IPS-20b (cell line): ENCODE results near the gene USP8.

ENCODE experiments used
- H3K27ac ChIP-seq: one replicate; pipeline ENCODE4 v1.5.1; 2013; ENCODE audit warnings: low read length
- H3K27me3 ChIP-seq: 2 replicates; pipeline ENCODE4 v1.6.1; 2013; ENCODE audit warnings: mild to moderate bottlenecking, low read length, inconsistent platforms; ENCODE audit not compliant: insufficient read depth
- H3K36me3 ChIP-seq: 2 replicates; pipeline ENCODE4 v1.6.1; 2013; ENCODE audit warnings: low read depth, mild to moderate bottlenecking, inconsistent platforms, low read length, moderate library complexity; ENCODE audit not compliant: insufficient read depth
- H3K4me1 ChIP-seq: 2 replicates; pipeline ENCODE4 v1.6.1; 2013; ENCODE audit warnings: mild to moderate bottlenecking, control low read depth, inconsistent platforms, low read length, moderate library complexity; ENCODE audit not compliant: insufficient read depth
- H3K4me3 ChIP-seq: 2 replicates; pipeline ENCODE4 v1.5.1; 2013; ENCODE audit warnings: mild to moderate bottlenecking, low read length, inconsistent platforms
- H3K9ac ChIP-seq: 2 replicates; pipeline ENCODE4 v1.6.1; 2013; ENCODE audit warnings: low read depth, mild to moderate bottlenecking, inconsistent platforms, low read length, moderate library complexity
- H3K9me3 ChIP-seq: 2 replicates; pipeline ENCODE4 v1.6.1; 2013; ENCODE audit warnings: mild to moderate bottlenecking, low read depth, low read length, inconsistent platforms; ENCODE audit not compliant: insufficient read depth

The USP8 gene

DNA sequence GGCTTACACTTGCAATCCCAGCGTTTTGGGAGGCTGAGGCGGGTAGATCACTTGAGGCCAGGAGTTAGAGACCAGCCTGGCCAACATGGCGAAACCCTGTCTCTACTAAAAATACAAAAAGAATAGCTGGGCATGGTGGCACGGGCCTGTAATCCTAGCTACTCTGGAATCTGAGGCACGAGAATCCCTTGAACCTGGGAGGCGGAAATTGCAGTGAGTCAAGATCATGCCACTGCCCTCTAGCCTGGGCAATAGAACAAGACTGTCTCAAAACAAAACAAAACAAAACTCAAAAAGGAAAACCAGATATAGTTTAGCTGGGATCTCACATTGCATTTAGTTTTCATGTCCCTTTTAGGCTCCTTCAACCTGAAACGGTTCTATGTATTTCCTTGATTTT is 125.1 kb downstream of the USP8 start:
- no peak overlapping the region for H3K27ac ChIP-seq
- H3K9me3 ChIP-seq, result no peaks in the 10 kb centered on the region
- H3K9ac ChIP-seq, result no peak overlapping the region
- no peaks in the 10 kb centered on the region for H3K36me3 ChIP-seq
- peaks cover 2% of the 10 kb centered on the region; the same call in 1 of the 2 replicates for H3K4me1 ChIP-seq
- no peaks in the 10 kb centered on the region for H3K27me3 ChIP-seq
- H3K4me3 ChIP-seq, result no peak overlapping the region

- Histone ChIP-seq H3K27ac (no peak overlapping the region), H3K9ac (no peak overlapping the region), H3K4me1 (no peaks in the 10 kb centered on the region), H3K9me3 (no peaks in the 10 kb centered on the region), H3K27me3 (no peaks in the 10 kb centered on the region), H3K36me3 (peaks cover 2% of the 10 kb centered on the region; the same call in 1 of the 2 replicates), H3K4me3 (no peak overlapping the region)
Observed at GRCh38 chr15:50552238-50552637, 128.0 kb downstream of the USP8 start.

DNA sequence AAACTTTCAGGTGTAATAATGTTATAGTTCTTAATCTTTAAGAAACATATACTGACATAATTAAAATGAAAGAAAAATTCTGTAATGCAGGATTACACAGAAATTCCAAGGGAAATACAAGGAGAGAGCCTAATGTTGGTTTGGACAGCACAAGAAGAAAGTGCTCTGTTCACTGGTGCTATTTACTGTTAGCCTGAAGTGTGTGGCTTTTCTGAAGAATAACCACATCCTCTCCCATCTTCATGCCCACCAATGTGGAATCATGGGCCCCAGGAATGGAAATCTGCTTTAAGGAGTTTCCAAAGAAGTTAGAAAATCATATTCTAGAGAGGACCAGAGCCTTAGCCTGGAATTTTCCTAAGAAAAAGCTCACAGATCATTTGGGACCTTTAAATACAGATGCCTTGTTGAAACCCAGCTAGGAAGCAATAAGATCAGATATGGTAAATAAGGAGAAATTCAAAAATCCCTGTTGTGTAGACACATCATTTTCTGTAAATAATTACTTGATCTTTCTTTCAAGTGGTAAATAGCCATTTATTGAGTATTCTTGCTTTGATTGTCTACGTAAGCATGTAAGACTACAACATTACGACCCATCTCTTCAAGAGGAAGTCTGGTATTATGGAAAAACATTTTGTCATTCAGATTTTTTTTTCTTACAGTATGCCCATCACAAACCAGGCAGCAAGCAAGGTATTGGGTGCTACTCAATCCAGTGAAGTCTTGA is 132.6 kb downstream of the USP8 start:
- no peak overlapping the region for H3K9ac ChIP-seq
- H3K4me3 ChIP-seq, result no peak overlapping the region
- H3K27me3 ChIP-seq, result no peaks in the 10 kb centered on the region
- H3K36me3 ChIP-seq, result peaks cover 24% of the 10 kb centered on the region
- H3K4me1 ChIP-seq, result no peaks in the 10 kb centered on the region
- no peaks in the 10 kb centered on the region for H3K9me3 ChIP-seq
- no peak overlapping the region for H3K27ac ChIP-seq

- H3K4me1 ChIP-seq, result no peaks in the 10 kb centered on the region
Observed at GRCh38 chr15:50558012-50558411, 133.8 kb downstream of the USP8 start.

GRCh38 chr15:50562735-50563640 is 138.8 kb downstream of the USP8 start:
- no peak overlapping the region for H3K4me3 ChIP-seq
- H3K9me3 ChIP-seq, result no peaks in the 10 kb centered on the region
- no peaks in the 10 kb centered on the region for H3K27me3 ChIP-seq
- no peak overlapping the region for H3K9ac ChIP-seq
- peaks cover 51% of the 10 kb centered on the region for H3K36me3 ChIP-seq
- H3K4me1 ChIP-seq, result no peaks in the 10 kb centered on the region
- H3K27ac ChIP-seq, result no peak overlapping the region

More at GRCh38 chr15:50558012-50558411, 133.8 kb downstream of the USP8 start:
- peaks cover 34% of the 10 kb centered on the region for H3K36me3 ChIP-seq
- no peak overlapping the region for H3K9ac ChIP-seq
- no peaks in the 10 kb centered on the region for H3K9me3 ChIP-seq
- no peak overlapping the region for H3K4me3 ChIP-seq
- H3K27ac ChIP-seq, result no peak overlapping the region
- no peaks in the 10 kb centered on the region for H3K27me3 ChIP-seq

DNA sequence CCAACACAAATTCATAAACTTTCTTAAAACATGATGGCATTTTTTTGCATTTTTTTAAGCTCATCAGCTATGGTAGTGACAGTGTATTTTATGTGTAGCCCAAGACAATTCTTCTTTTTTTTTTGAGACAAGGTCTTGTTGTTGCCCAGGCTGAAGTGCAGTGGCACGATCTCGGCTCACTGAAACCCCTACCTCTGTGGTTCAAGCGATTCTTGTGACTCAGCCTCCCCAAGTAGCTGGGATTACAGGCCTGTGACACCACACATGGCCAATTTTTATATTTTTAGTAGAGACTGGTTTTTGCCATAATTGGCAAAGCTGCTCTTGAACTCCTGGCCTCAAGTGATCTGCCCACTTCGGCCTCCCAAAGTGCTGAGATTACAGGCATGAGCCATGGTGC is 139.6 kb downstream of the USP8 start:
- H3K27ac ChIP-seq, result no peak overlapping the region
- H3K36me3 ChIP-seq, result peaks cover 58% of the 10 kb centered on the region
- H3K4me3 ChIP-seq, result no peak overlapping the region
- no peaks in the 10 kb centered on the region for H3K4me1 ChIP-seq
- H3K9me3 ChIP-seq, result no peaks in the 10 kb centered on the region
- no peak overlapping the region for H3K9ac ChIP-seq
- no peaks in the 10 kb centered on the region for H3K27me3 ChIP-seq
